OCI-LY3 (cell line): ENCODE data around the gene FLRT2.

Source experiments
- EZH2phosphoT487 ChIP-seq: fragments of 200-600 bp; shearing (Covaris generic); IDR thresholded peaks from 2 replicates; pipeline ENCODE4 v1.6.1; 2018; ENCODE audit warnings: antibody characterized with exemption, mixed run types, low read depth
- TF ChIP-seq, protein P1 (sequence below): fragments of 200-600, 300-600 bp; sonication (generic); IDR thresholded peaks from 2 replicates; pipeline ENCODE4 v1.5.1; 2014; ENCODE audit warnings: antibody characterized with exemption, low read length, low read depth

DNA sequence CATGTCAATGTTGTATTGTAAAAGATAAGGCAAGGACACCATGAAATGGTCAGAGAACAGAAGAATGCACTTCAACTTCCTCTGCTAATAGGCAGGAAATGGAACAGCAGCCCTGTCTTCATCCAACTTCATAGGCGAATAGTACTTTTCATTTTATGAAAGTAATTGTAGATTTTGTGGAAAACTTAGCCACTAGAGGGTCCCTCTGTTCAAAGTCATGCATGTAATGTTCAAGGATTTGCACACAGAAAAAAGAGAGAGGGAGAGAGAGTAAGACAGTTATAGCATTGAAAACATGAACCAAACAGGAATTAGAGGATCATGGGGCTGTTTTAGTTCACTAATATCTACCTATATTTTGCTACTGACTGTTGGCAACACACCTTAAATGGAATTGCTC, 172.2 kb downstream of the FLRT2 start:
- no peak for TF ChIP-seq EZH2phosphoT487
- TF ChIP-seq, protein P1, sequence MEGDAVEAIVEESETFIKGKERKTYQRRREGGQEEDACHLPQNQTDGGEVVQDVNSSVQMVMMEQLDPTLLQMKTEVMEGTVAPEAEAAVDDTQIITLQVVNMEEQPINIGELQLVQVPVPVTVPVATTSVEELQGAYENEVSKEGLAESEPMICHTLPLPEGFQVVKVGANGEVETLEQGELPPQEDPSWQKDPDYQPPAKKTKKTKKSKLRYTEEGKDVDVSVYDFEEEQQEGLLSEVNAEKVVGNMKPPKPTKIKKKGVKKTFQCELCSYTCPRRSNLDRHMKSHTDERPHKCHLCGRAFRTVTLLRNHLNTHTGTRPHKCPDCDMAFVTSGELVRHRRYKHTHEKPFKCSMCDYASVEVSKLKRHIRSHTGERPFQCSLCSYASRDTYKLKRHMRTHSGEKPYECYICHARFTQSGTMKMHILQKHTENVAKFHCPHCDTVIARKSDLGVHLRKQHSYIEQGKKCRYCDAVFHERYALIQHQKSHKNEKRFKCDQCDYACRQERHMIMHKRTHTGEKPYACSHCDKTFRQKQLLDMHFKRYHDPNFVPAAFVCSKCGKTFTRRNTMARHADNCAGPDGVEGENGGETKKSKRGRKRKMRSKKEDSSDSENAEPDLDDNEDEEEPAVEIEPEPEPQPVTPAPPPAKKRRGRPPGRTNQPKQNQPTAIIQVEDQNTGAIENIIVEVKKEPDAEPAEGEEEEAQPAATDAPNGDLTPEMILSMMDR, result no peak
